Mucosa of stomach (tissue), 1 donor: Measurements from ENCODE around the gene MAST2.
"Not testable (repeated sequence)": the region's sequence is repeated elsewhere in the genome, so short reads cannot be mapped to it uniquely, and the experiment has no call there.

ENCODE experiments used
- H3K27me3 ChIP-seq: one replicate; pipeline ENCODE4 v1.7.0; 2013; ENCODE audit warnings: mild to moderate bottlenecking, low read length; ENCODE audit not compliant: control insufficient read depth, insufficient read depth
- H3K36me3 ChIP-seq: one replicate; pipeline ENCODE4 v1.7.0; 2013; ENCODE audit warnings: low read length; ENCODE audit not compliant: control insufficient read depth, insufficient read depth
- H3K4me1 ChIP-seq: one replicate; pipeline ENCODE4 v1.7.0; 2013; ENCODE audit warnings: mild to moderate bottlenecking, low read length; ENCODE audit not compliant: control insufficient read depth, insufficient read depth
- H3K4me3 ChIP-seq: one replicate; pipeline ENCODE4 v1.7.0; 2013; ENCODE audit warnings: low read length
- H3K9ac ChIP-seq: one replicate; pipeline ENCODE4 v1.7.0; 2013; ENCODE audit warnings: mild to moderate bottlenecking, low read length, moderate library complexity
- H3K9me3 ChIP-seq: one replicate; pipeline ENCODE4 v1.7.0; 2013; ENCODE audit warnings: mild to moderate bottlenecking, low read length, moderate library complexity; ENCODE audit not compliant: control insufficient read depth
- donor health status: Pancreatic carcinoma.

The MAST2 gene

GRCh38 chr1:45843474-45843905 lies 40.1 kb downstream of the MAST2 start:
- H3K4me3 ChIP-seq = no peak overlapping the region
- H3K27me3 ChIP-seq = no peaks in the 10 kb centered on the region
- peaks cover 15% of the 10 kb centered on the region for H3K4me1 ChIP-seq
- H3K36me3 ChIP-seq = no peaks in the 10 kb centered on the region
- H3K9ac ChIP-seq = no peak overlapping the region
- no peaks in the 10 kb centered on the region for H3K9me3 ChIP-seq

GRCh38 chr1:45844000-45844399 lies 40.6 kb downstream of the MAST2 start:
- H3K9me3 ChIP-seq, H3K27me3 ChIP-seq: not testable (repeated sequence)

GRCh38 chr1:45846931-45847330 lies 43.5 kb downstream of the MAST2 start:
- H3K9me3 ChIP-seq = peaks cover 4% of the 10 kb centered on the region

More at GRCh38 chr1:45844000-45844399, 40.6 kb downstream of the MAST2 start:
- H3K9ac ChIP-seq, H3K4me3 ChIP-seq, H3K36me3 ChIP-seq: not testable (repeated sequence)
- peaks cover 21% of the 10 kb centered on the region for H3K4me1 ChIP-seq

GRCh38 chr1:45848097-45848496 lies 44.7 kb downstream of the MAST2 start:
- no peak overlapping the region for H3K4me3 ChIP-seq
- H3K4me1 ChIP-seq = peaks cover 26% of the 10 kb centered on the region
- no peaks in the 10 kb centered on the region for H3K36me3 ChIP-seq
- peaks cover 4% of the 10 kb centered on the region for H3K9me3 ChIP-seq
- H3K9ac ChIP-seq = no peak overlapping the region
- H3K27me3 ChIP-seq = no peaks in the 10 kb centered on the region

More at GRCh38 chr1:45846931-45847330, 43.5 kb downstream of the MAST2 start:
- H3K4me1 ChIP-seq = peaks cover 23% of the 10 kb centered on the region
- H3K9ac ChIP-seq = no peak overlapping the region
- no peaks in the 10 kb centered on the region for H3K36me3 ChIP-seq
- H3K4me3 ChIP-seq = no peak overlapping the region
- H3K27me3 ChIP-seq = no peaks in the 10 kb centered on the region

- H3K9ac ChIP-seq = no peak overlapping the region
- H3K27me3 ChIP-seq = no peaks in the 10 kb centered on the region
- H3K4me1 ChIP-seq = peaks cover 26% of the 10 kb centered on the region
- H3K36me3 ChIP-seq = no peaks in the 10 kb centered on the region
- H3K4me3 ChIP-seq = no peak overlapping the region
- peaks cover 4% of the 10 kb centered on the region for H3K9me3 ChIP-seq
Observed at GRCh38 chr1:45848714-45849113, 45.3 kb downstream of the MAST2 start.

- Histone ChIP-seq H3K27me3 (no peaks in the 10 kb centered on the region), H3K4me3 (no peak overlapping the region), H3K36me3 (no peaks in the 10 kb centered on the region), H3K9ac (no peak overlapping the region), H3K9me3 (peaks cover 4% of the 10 kb centered on the region), H3K4me1 (peaks cover 26% of the 10 kb centered on the region)
Observed at GRCh38 chr1:45850017-45850416, 46.6 kb downstream of the MAST2 start.

GRCh38 chr1:45854724-45855123 lies 51.3 kb downstream of the MAST2 start:
- H3K9me3 ChIP-seq = peaks cover 4% of the 10 kb centered on the region
- no peaks in the 10 kb centered on the region for H3K27me3 ChIP-seq
- no peak overlapping the region for H3K9ac ChIP-seq

GRCh38 chr1:45857101-45857700 lies 53.8 kb downstream of the MAST2 start:
- no peak overlapping the region for H3K9ac ChIP-seq
- no peaks in the 10 kb centered on the region for H3K4me1 ChIP-seq
- no peaks in the 10 kb centered on the region for H3K9me3 ChIP-seq

More at GRCh38 chr1:45854724-45855123, 51.3 kb downstream of the MAST2 start:
- H3K36me3 ChIP-seq = no peaks in the 10 kb centered on the region
- peaks cover 5% of the 10 kb centered on the region for H3K4me1 ChIP-seq
- no peak overlapping the region for H3K4me3 ChIP-seq

GRCh38 chr1:45857755-45858492 lies 54.5 kb downstream of the MAST2 start:
- H3K4me1 ChIP-seq, H3K9me3 ChIP-seq, H3K9ac ChIP-seq, H3K27me3 ChIP-seq, H3K4me3 ChIP-seq, H3K36me3 ChIP-seq: not testable (repeated sequence)

More at GRCh38 chr1:45857101-45857700, 53.8 kb downstream of the MAST2 start:
- Histone ChIP-seq H3K27me3 (no peaks in the 10 kb centered on the region), H3K4me3 (no peak overlapping the region), H3K36me3 (no peaks in the 10 kb centered on the region)

GRCh38 chr1:45859221-45859620 lies 55.8 kb downstream of the MAST2 start:
- H3K27me3 ChIP-seq = no peaks in the 10 kb centered on the region
- no peaks in the 10 kb centered on the region for H3K36me3 ChIP-seq
- no peak overlapping the region for H3K9ac ChIP-seq
- no peaks in the 10 kb centered on the region for H3K4me1 ChIP-seq
- H3K4me3 ChIP-seq = no peak overlapping the region
- H3K9me3 ChIP-seq = no peaks in the 10 kb centered on the region

GRCh38 chr1:45862008-45862407 lies 58.6 kb downstream of the MAST2 start:
- Histone ChIP-seq H3K4me3 (no peak overlapping the region), H3K9me3 (no peaks in the 10 kb centered on the region), H3K9ac (no peak overlapping the region), H3K27me3 (no peaks in the 10 kb centered on the region), H3K36me3 (no peaks in the 10 kb centered on the region), H3K4me1 (no peaks in the 10 kb centered on the region)

GRCh38 chr1:45863218-45863617 lies 59.8 kb downstream of the MAST2 start:
- no peaks in the 10 kb centered on the region for H3K36me3 ChIP-seq
- no peak overlapping the region for H3K9ac ChIP-seq
- H3K4me1 ChIP-seq = no peaks in the 10 kb centered on the region
- no peaks in the 10 kb centered on the region for H3K27me3 ChIP-seq
- no peak overlapping the region for H3K4me3 ChIP-seq
- no peaks in the 10 kb centered on the region for H3K9me3 ChIP-seq
